ENCODE results near the gene SLC2A4RG.

The SLC2A4RG gene

GRCh38 chr20:63752411-63753101 is 13.0 kb downstream of the SLC2A4RG start:
- in situ Hi-C loops (cut with MboI; ENCODE audit: low sequenced_read_pairs), result no loop called here

GRCh38 chr20:63753381-63753780 is 13.8 kb downstream of the SLC2A4RG start:
- in situ Hi-C loops (cut with MboI; ENCODE audit: low sequenced_read_pairs), result no loop called here

DNA sequence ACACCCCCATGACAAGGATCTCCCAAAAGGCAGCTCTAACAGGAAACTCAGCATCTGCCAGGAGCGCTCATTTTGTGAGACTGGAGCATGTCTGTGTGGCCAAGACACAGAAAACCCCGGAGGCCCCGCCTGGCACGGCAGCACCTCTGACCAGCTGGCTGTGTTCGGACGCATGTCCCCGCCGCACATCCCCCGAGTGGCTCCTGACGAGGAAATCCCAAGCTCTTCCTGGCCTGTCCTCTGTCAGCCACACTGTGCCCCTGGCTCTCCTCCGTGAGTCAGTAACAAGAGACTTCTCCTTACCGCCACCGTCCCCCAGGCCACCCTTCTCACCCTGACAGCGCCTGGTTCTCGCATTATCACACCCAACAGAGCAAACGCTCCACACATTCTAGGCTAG is 14.4 kb downstream of the SLC2A4RG start:
- in situ Hi-C loops (cut with MboI; ENCODE audit: low sequenced_read_pairs), result no loop called here

GRCh38 chr20:63755933-63756647 is 16.5 kb downstream of the SLC2A4RG start:
- in situ Hi-C loops (cut with MboI; ENCODE audit: low sequenced_read_pairs), result no loop called here

DNA sequence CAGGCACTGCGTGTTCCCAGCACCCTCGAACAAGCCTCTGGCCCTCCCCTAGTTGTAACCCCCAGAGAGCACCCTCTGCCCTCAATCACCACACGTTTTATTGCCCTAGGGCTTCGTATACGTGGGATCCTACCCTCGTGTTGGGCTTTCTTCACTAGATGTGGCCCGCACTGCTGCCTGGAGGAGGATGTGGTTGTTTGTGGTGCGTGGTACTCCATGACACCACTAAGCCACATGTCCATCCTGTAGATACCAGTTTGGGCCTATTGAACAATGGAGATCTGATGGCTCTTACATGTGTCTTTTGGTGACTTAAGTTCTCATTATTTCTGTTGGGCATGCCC is 17.0 kb downstream of the SLC2A4RG start:
- in situ Hi-C loops (cut with MboI; ENCODE audit: low sequenced_read_pairs), result no loop called here

DNA sequence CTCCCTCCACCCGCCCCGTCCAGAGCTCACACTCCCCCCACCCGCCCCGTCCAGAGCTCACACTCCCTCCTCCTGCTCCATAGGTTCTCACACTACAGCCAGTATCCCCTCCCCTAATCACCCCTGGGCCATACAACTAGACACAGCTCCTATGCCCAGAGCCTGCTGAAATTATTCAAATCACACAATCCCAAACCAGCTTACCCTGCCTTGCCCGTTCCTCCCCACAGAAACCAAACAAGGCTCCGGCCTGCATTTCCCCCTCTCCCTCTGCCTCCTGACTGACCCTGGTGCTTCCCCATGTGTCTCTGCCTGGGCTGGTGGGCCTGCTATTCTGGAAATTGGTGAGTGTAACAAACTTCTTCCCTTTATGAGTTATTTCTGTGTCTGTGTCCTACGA is 18.6 kb downstream of the SLC2A4RG start:
- in situ Hi-C loops (cut with MboI; ENCODE audit: low sequenced_read_pairs), result no loop called here

DNA sequence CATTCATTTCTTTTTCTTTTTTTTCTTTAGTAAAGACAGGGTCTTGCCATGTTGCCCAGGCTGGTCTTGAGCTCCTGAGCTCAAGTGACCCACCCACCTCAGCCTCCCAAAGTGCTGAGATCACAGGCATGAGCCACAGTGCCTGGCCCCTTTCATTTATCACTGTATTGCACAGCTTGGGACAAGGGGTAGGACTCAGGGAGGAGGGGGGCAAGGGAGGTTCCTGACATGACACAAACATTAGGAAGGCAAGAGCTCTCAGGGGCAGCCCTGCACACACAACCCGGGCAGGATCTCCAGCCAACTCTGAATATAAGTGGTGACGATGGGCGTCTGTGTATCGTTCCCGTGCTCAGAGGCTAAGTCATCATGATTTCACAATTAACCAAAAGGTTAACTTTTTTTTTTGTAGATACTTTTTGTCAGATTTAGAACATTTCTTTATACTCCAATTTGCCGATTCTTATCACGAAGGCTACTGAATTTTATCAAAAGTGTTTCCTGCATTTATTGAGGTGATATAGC is 19.9 kb downstream of the SLC2A4RG start:
- in situ Hi-C loops (cut with MboI; ENCODE audit: low sequenced_read_pairs), result no loop called here

DNA sequence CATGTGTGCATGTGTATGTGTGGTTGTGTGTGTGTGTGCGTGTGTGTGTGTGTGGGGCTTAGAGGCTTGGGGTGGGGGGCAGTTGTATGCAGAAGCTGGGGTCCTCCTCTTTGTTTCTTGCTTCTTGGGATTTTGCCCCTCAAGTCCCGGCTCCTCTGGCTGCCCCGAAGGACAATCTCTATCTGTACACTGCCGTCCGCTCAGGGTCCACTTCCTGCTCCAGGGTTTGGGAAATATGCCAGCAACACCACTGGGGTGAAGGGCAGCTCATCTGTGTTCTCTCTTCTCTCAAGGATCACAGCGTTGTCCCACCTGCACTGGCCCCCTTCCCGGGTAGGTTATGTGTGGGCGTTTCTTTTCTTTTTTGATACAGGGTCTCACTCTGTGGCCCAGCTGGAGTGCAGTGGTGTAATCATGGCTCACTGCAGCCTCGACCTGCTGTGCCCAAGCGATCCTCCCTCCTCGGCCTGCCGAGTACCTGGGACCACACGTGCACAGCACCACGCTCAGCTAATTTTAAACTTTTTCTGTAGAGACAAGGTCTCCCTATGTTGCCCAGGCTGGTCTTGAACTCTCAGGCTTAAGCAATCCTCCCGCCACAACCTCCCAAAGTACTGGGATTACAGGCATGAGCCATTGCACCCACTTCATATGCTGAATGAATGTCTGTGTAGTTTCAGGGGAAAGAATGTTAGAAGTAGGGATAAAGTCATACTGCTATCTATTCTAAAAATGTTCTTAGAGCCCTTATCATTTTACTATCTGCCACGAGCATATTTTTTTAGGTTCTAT is 25.7 kb downstream of the SLC2A4RG start:
- in situ Hi-C loops (cut with MboI; ENCODE audit: low sequenced_read_pairs), result no loop called here

DNA sequence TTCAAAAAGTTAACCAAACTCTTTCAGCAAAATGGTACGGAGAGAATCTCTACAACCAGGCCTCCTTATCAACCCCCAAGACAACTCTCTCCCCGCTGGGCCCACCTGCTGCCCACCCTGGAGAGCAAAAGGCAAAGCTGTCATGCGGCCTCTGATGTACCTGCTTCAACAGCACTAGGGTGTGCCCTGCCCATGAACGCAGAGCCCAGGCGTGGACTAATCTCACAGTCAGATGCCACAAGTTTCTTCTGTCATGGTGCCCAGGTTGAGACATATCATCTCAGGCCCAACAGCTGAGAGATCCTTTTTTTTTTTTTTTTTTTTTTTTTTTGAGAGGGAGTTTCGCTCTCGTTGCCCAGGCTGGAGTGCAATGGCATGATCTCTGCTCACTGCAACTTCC is 26.3 kb downstream of the SLC2A4RG start:
- in situ Hi-C loops (cut with MboI; ENCODE audit: low sequenced_read_pairs), result no loop called here

DNA sequence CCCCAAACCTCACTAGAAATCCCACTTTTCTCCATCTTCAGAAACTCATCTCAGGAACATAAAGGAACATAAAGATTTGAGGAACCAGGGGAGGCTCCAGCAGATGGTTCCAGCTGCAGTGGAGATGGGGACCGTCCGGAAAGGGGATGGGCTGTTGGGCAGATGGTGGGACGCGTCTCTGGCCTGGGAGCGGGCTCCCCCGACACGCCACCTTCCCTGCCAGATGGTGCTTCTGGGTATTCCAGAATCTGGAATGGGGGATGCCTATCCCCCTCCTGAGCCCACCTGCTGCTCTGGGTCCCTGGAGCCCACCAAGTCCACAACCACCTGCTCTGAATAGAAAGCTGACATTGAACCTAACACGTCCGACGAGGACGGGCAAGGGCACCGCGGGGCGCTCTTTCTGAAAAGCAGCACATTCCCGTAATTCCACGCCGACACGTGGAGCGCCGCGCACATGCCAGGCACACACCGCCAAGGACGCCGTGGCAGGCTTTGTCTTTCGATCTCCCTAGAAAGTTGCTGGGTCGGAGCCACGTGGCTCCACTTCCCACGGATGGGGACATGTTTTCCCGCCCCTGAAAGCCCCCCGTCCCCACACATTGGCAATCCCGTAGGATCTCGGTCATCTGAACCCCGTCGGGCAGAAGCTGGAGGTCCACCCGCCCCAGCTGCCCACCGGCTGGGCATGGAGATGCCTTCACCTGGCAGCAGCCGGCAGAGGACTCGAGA is 27.3 kb downstream of the SLC2A4RG start:
- in situ Hi-C loops (cut with MboI; ENCODE audit: low sequenced_read_pairs), result no loop called here

DNA sequence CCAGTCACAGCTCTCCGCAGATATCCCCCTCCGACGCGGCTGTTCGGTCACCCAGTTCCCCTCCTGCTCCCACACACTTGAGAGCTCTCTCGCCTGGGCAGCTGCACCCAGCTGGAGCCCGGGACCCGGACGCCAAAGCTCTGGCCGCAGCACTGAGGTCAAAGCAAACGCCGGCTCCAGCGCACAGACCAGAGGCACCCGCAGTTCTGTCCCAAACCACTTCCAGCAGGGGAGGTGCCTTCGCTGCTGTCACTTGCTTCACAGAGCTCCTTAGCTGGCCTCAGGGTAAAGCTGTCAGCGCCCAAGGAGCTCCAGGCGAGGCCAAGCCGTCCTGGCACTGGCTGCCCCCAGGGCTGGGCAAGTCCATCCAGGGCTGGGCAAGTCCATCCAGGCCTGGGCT is 27.9 kb downstream of the SLC2A4RG start:
- in situ Hi-C loops (cut with MboI; ENCODE audit: low sequenced_read_pairs), result no loop called here

- in situ Hi-C loops (cut with MboI; ENCODE audit: low sequenced_read_pairs), result no loop called here
Measured at GRCh38 chr20:63767886-63768285, 28.3 kb downstream of the SLC2A4RG start.

- in situ Hi-C loops (cut with MboI; ENCODE audit: low sequenced_read_pairs), result no loop called here
Measured at GRCh38 chr20:63768591-63769515, 29.3 kb downstream of the SLC2A4RG start.

GRCh38 chr20:63769891-63770474 is 30.4 kb downstream of the SLC2A4RG start:
- in situ Hi-C loops (cut with MboI; ENCODE audit: low sequenced_read_pairs), result no loop called here

- in situ Hi-C loops (cut with MboI; ENCODE audit: low sequenced_read_pairs), result no loop called here
Measured at GRCh38 chr20:63771046-63771707, 31.6 kb downstream of the SLC2A4RG start.

DNA sequence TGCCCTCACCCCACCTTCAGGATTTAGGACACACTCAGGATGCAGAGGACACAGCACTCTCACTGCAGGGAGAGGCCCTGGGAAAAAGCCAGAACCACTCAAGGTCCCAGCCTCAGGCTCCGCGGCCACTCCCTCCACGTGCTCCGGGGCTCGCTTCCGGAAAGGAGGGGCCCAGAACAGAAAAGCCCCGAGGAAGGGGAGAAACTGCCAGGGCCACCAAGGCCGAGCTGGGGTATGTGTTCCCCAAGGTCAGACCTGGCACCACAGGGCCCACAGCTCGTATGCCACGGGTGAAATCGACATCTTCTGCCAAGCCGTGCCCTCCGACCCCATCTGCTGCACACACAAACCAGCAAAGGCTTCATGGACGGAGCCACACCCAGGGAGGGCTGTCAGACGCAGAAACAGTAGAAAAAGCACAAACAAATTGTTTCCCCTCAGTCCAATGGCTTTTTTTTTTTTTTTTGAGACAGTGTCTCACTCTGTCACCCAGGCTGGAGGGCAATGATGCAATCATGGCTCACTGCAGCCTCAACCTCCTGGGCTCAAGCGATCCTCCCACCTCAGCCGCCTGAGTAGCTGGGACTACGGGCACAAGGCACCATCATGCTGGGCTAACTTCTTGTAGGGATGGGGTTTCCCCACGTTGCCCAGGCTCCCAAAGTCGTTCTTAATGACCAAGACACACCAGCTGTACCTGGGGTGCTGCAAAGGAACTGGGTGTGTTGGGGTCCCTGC is 33.4 kb downstream of the SLC2A4RG start:
- in situ Hi-C loops (cut with MboI; ENCODE audit: low sequenced_read_pairs), result no loop called here

DNA sequence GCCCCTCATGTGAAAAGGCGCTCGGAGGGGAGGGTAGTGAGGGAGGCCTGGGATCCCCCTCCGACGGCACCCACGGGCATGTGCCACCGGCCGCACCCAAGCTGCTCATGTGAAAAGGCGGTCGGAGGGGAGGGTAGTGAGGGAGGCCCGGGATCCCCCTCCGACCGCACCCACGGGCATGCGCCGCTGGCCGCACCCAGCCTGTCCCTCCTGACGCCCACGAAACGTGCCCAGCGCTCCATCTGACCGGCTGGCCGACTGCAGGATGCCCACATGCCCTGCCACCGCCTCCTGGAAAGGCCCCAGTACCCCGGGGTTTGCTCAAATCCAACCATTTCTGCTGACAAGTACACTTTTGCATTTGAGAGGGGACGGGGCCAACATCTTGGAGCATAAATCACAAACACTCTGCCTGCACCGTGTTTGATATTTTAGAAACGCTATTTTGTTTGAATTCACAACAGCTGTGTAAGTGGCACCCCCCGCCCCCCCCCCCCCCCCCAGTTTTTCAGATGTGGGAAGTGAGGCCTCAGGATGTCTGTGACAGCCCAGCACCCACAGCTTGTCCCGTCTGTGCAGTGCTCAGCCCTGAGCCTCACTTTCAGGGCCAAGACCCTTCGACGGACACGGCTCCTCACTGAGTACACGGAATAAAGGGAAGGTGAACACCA is 34.1 kb downstream of the SLC2A4RG start:
- in situ Hi-C loops (cut with MboI; ENCODE audit: low sequenced_read_pairs), result no loop called here

- in situ Hi-C loops (cut with MboI; ENCODE audit: low sequenced_read_pairs), result no loop called here
Measured at GRCh38 chr20:63774306-63774705, 34.7 kb downstream of the SLC2A4RG start.

Measured in hTERT RPE-1 (cell line).